Osteoblast (primary cell): ENCODE data around the gene AOAH. TPM values are rescaled to one million over a fixed set of nuclear protein-coding genes. Genes with fewer than 3 reads are reported as not detected.

Source experiments
- DNase-seq: peaks from one replicate; pipeline ENCODE4 v3.0.0; 2011; ENCODE audit warnings: low spot score, mixed read lengths; ENCODE audit not compliant: insufficient read length; ENCODE audit errors: missing footprints
- H2AFZ ChIP-seq: 2 replicates; pipeline ENCODE4 v1.6.0; 2011; ENCODE audit warnings: mild to moderate bottlenecking, low read length
- H3K27ac ChIP-seq: 2 replicates; pipeline ENCODE4 v1.5.1; 2011; ENCODE audit warnings: mild to moderate bottlenecking, low read depth, low read length, moderate library complexity
- H3K27me3 ChIP-seq: 2 replicates; pipeline ENCODE4 v1.6.0; 2012; ENCODE audit warnings: mild to moderate bottlenecking, control low read depth, inconsistent platforms, low read length, moderate library complexity; ENCODE audit not compliant: insufficient read depth
- H3K36me3 ChIP-seq: 2 replicates; pipeline ENCODE4 v1.5.1; 2011; ENCODE audit warnings: mild to moderate bottlenecking, low read length, control low read depth, moderate library complexity; ENCODE audit not compliant: insufficient read depth
- H3K4me1 ChIP-seq: 2 replicates; pipeline ENCODE4 v1.5.1; 2011; ENCODE audit warnings: mild to moderate bottlenecking, low read length, control low read depth, moderate library complexity; ENCODE audit not compliant: insufficient read depth
- H3K4me2 ChIP-seq: 2 replicates; pipeline ENCODE4 v1.6.0; 2011; ENCODE audit warnings: mild to moderate bottlenecking, low read length; ENCODE audit not compliant: insufficient read depth
- H3K4me3 ChIP-seq: fragments of 200-600 bp; sonication (generic); 3 replicates; pipeline ENCODE4 v1.5.1; 2012; ENCODE audit warnings: mild to moderate bottlenecking, low read length, inconsistent platforms; ENCODE audit not compliant: insufficient read depth
- H3K79me2 ChIP-seq: 2 replicates; pipeline ENCODE4 v1.6.0; 2012; ENCODE audit warnings: mild to moderate bottlenecking, low read length, control low read depth, inconsistent platforms; ENCODE audit not compliant: insufficient read depth
- H3K9me3 ChIP-seq: 2 replicates; pipeline ENCODE4 v1.5.1; 2011; ENCODE audit warnings: low read depth, low read length, control low read depth
- H4K20me1 ChIP-seq: 2 replicates; pipeline ENCODE4 v1.6.0; 2012; ENCODE audit warnings: mild to moderate bottlenecking, low read length, control low read depth; ENCODE audit not compliant: insufficient read depth
- CTCF ChIP-seq: IDR thresholded peaks from 2 replicates; pipeline ENCODE4 v1.5.1; 2011; ENCODE audit warnings: mild to moderate bottlenecking, low read depth, low read length, moderate library complexity; ENCODE audit errors: extremely low read depth
- total RNA-seq: library from RNA; depleted of rRNA; stranded (reverse); fragments of >200 nt; gene quantifications from 2 replicates; pipeline ENCODE4 v1.2.3, GENCODE V29; 2012

Gene AOAH
- total RNA-seq, 1 donor, result under 0.01 TPM

DNA sequence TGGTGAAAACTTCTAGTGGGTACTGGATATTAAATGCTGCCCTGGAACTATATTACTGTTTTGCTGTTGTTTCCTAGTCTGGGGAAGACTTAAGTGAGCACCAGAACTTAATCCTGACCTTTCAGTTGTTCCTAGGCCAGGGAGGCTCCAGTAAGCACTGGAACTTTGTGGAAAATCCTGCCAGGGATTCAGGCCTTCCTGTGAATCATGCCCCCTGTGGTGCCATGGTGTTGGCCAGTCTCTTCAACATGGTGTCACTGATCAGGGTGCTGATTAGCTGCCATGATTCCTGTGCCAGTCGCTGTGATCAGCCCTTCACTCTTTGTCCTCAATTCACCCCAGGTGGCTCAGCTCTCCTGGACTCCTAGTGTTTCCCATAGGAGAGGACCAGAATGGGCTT is 8.5 kb upstream of the AOAH start:
- H3K9me3 ChIP-seq, result no peaks in the 10 kb centered on the region
- H4K20me1 ChIP-seq, result no peaks in the 10 kb centered on the region
- no peaks in the 10 kb centered on the region for H3K36me3 ChIP-seq
- H3K27me3 ChIP-seq, result no peaks in the 10 kb centered on the region
- no peaks in the 10 kb centered on the region for H3K4me1 ChIP-seq
- H2AFZ ChIP-seq, result no peak overlapping the region
- no peak overlapping the region for H3K27ac ChIP-seq
- no peak overlapping the region for H3K4me3 ChIP-seq
- TF ChIP-seq CTCF, result no peak
- DNase-seq, result no peak
- H3K79me2 ChIP-seq, result no peaks in the 10 kb centered on the region
- no peak overlapping the region for H3K4me2 ChIP-seq

GRCh38 chr7:36730046-36730445 is 5.8 kb upstream of the AOAH start:
- Histone ChIP-seq H3K27ac (no peak overlapping the region), H3K4me2 (no peak overlapping the region), H3K4me1 (no peaks in the 10 kb centered on the region), H3K4me3 (no peak overlapping the region), H3K9me3 (no peaks in the 10 kb centered on the region), H3K79me2 (no peaks in the 10 kb centered on the region), H3K36me3 (no peaks in the 10 kb centered on the region), H2AFZ (no peak overlapping the region), H4K20me1 (no peaks in the 10 kb centered on the region), H3K27me3 (no peaks in the 10 kb centered on the region)
- DNase-seq, result no peak
- no peak for TF ChIP-seq CTCF

GRCh38 chr7:36728143-36728542 is 3.8 kb upstream of the AOAH start:
- Histone ChIP-seq H2AFZ (no peak overlapping the region), H3K79me2 (no peaks in the 10 kb centered on the region), H3K36me3 (no peaks in the 10 kb centered on the region), H3K4me2 (no peak overlapping the region), H3K27me3 (no peaks in the 10 kb centered on the region), H4K20me1 (no peaks in the 10 kb centered on the region), H3K4me1 (no peaks in the 10 kb centered on the region), H3K4me3 (no peak overlapping the region), H3K27ac (no peak overlapping the region), H3K9me3 (no peaks in the 10 kb centered on the region)
- no peak for DNase-seq
- TF ChIP-seq CTCF, result no peak

GRCh38 chr7:36726806-36727503 is 2.7 kb upstream of the AOAH start:
- Histone ChIP-seq H3K4me2 (no peak overlapping the region), H4K20me1 (no peaks in the 10 kb centered on the region), H3K36me3 (no peaks in the 10 kb centered on the region), H2AFZ (no peak overlapping the region), H3K4me3 (no peak overlapping the region), H3K79me2 (no peaks in the 10 kb centered on the region), H3K4me1 (no peaks in the 10 kb centered on the region), H3K27ac (no peak overlapping the region), H3K27me3 (no peaks in the 10 kb centered on the region), H3K9me3 (no peaks in the 10 kb centered on the region)
- DNase-seq, result no peak
- no peak for TF ChIP-seq CTCF
